OCI-M1 (cell line): ENCODE measurements around the gene USP49.
"Not testable (repeated sequence)": the region's sequence is repeated elsewhere in the genome, so short reads cannot be mapped to it uniquely, and the experiment has no call there.

Experiments
- DNase-seq: peaks from one replicate; lab custom pipeline; 2025; lab: John Stamatoyannopoulos, UW

Gene USP49

DNA sequence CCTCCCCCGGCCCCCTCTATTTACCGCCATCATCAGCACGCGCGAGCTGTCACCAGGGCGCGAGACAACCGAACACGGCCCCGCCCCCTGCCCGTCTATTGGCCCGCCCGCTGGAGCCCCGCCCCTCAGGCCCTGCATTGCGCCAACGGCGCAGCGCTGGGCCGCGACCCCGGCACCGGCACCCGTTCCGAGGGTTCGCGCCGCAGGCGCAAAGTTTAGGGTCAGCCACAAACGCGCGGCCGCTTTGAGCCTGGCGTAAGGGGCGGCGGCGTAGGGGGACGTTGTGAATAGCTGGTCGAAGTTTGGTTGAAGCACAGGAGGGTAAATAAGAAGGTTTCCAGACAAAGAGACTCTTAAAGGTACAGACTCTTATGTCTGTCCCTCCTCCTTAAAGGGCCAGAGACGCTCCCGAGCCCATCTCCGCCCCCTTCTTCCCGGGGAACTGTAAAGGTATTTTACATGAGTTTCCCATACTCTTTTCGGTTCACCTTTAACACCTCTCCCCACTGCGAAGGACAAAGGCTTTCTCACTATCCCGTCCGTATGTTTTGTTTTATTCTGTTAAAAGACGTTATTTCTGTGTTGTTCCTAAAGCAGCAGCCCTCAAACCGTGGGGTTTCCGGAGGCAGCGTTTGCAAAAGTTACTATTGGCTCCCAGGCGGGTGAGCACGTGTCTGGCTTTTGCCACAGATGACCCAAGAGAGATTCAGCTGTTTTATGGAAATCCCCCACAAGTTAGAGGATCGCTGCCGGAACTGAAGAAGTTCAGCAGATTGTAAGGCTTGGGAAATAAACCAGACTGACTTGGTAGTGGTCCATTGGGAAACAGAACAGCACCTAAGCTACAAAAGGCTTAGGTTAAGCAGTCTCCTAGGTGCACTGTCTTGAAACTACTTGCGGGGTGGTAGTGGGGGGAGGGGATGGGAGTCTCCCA, at the start of gene USP49:
TSS of gene USP49 (minus strand) at position 76 of the 934 bp plus-strand sequence. CDS start 88,392 bp downstream, outside the sequence.
- DNase-seq, result peak; percentile 97

DNA sequence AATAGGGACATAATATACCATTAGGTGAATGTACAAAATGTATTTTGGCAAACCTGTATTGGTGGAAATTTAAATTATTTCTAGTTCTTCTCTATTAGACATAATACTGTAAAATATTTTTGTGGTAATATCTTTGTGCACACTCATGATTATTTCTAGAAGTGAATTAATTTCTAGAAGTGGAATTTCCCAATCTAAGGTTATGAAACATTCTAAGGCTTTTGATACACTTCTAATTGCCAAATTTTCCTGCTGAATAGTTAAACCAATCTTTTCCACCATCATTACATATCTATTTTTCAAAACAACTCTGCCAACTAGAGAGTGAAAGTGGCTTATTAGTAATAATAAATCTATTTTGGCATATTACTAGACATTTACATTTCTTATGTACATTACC, 48.3 kb upstream of the USP49 start:
- no peak for DNase-seq

DNA sequence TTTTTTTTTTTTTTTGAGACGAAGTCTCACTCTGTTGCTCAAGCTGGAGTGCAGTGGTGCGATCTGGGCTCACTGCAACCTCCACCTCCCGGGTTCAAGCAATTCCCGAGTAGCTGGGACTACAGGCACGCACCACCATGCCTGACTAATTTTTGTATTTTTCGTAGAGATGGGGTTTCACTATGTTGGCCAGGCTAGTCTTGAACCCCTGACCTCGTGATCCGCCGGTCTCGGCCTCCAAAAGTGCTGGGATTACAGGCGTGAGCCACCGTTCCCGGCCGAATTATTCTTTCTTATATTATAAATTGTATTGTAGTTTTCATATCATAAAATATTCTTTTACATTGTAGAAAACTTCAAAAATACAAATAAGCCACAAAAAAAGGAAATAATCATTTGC, 47.7 kb upstream of the USP49 start:
- not testable (repeated sequence) for DNase-seq

DNA sequence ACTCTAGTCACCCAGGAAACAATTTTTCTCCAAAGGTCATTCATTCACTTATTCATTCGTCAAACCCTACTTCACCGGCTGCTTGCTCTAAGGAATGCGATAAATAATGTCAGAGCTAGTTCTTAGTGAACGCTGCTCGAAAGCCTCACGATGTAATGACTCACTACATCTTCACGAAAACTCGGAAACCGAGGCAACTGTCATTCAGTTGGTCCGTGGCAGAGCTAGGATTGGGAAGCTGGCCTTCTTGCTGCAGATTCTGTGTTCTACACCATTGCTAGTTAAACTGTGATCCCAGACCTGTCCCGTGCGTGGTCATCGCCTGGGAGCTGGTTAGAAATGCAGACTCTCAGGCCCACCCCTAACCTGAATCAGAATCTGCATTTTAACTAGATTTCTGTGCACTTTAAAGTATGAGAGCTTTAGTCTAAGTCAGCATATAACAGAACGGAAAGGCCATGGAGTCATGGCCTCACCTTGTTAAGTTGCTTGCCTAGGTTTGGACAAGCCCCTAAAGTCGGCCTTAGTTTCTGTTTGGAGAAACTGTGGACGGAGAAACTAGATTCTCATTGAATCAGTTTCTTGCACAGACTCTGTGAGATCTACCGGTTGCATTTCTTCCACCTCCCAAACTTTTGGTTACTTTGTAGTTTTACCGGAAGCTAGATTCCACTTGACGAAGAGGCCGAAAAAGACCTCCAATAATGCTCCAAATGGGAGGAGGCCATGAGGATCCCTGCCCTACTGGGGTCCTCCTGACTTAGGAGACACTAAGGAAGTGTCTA, 47.1 kb upstream of the USP49 start:
- DNase-seq, result no peak

DNA sequence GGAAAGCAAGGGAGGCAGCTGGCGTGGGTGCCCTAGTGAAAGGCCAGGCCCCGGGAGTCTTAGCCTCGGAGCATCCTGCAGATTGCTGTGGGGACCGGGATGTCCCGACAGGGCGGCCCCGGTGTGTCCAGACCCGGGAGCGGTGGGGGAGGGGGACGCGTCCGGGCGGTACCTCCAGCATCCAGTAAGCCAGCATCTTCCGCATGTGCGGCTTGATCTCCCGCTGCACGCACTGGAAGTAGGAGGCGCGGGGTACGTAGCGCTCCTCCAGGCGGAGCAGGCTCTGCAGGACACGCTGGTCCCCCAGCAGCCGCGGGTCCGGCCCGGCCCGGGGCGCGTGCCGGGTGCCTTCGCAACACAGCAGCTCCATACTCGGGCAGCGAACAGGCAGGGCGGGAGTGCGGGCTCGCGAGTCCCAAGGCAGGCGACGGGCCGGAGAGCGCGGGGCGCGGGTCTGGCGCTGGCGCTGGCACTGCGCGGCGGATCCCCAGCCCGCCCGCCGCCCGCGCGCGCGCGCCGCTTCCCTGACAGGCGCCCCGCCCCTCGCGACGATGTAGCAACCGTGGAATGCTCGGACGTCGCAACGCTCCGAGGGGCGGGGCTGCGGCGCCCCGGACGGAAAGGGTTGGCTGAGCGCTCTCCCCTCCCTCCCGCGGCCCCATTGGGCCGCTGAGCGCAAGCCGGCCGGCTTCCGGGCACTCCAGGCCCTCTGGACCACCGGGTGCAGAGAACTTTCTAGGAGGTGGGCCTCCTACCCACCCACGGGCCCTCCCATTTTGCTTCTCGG, 46.3 kb upstream of the USP49 start, which contains the start of gene CCND3:
TSS of gene CCND3 (minus strand) at position 529 of the 787 bp plus-strand sequence. CDS start at position 370, 159 bp downstream.
- peak; percentile 97 for DNase-seq

DNA sequence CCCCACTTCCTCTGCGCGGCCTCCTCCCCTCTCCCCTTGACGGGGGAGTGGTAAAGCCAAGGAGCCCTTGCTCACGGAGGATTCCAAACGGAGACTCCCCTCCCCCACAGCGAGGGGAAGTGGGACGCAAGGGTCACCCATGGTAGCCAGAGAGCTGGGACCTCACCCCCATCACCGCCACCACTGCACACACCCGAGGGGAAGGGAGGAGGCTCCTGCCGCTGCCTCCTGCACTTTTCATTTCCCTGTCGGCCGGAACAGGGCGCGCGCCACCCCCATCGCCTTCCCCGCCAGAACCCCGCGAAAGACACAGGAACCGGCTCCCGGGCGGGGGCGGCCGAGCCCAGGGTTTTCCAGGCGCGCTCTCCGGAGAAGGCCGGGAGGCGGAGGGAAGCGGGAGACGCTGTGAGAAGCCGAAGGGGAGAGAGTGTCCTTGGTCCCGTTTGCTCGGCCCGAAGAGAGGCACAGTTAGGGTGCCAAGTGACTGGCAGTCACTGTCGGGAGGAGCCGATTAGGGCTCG, 45.6 kb upstream of the USP49 start:
- peak; percentile 81 for DNase-seq

DNA sequence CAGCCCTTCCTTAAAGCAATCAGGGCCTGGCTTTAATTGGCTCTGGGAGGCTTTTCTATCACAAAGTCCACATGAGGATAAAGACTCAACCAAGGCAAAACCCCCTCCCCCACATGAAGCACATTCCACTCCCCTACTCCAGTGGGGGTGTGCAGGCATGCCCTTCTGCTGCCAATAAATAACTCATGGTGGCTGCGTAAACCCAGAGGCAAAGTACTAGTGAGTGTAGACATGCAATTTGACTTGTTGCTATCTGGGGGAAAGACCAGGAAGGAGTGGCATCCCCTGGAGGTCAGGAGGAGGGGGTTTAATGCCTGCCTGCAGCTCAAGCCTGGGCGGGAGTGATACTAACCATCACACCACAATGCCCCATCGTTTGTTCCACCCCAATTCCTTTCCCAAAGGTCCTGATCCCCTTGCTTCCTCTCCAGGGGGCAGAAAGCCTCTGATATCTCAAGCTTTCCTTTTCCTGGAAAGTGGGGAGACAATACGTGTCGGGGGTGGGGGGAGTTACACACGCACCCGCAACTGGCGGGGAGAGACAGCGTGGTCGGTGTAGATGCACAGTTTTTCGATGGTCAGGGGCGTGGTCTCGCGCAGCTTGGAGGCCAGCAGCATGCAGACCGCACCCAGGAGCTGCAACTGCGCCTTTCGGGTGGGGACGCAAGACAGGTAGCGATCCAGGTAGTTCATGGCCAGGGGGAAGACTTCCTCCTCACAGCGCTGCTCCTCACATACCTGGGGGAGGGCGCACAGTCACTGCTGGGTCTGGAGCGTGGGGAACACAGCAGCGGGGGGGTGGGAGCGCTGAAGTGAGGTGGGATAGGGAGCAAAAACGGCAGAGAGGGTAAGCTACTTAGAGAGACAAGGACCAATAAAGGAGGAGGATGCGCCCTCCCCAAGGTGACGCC, 44.9 kb upstream of the USP49 start:
- peak; percentile 96 for DNase-seq

DNA sequence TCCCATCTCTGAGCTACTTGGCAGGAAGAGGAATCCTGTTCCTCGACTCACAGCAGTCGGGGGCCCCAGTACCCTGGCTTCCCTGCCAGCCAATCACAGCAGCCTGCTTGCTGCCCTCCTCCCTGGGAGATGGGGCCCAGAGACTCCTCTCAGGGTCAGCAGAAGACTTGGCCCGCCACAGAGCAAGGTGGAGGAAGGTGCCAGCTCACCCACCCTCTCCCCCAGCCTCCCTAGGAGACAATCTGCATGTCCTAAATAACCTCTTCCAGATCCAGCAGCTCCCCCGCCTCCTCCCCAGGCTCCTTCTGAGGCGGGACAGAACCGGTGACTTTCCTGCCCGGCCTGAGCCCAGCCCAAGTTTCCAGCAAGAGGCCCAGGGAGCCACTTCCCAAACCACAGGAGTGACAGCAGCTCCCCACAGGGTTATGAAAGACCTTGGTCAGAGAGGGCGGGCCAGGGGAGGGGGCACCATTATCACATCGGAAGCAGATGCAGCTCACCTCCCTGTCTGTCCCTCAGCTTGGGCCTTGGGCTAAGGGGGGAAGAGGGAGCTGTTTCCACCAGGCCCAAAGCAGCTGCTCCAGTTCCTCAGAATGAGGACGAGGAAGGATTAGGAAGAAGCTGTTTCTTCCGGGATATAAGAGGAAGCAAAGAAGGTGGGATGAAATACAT, 44.1 kb upstream of the USP49 start:
- peak; percentile 99 for DNase-seq

DNA sequence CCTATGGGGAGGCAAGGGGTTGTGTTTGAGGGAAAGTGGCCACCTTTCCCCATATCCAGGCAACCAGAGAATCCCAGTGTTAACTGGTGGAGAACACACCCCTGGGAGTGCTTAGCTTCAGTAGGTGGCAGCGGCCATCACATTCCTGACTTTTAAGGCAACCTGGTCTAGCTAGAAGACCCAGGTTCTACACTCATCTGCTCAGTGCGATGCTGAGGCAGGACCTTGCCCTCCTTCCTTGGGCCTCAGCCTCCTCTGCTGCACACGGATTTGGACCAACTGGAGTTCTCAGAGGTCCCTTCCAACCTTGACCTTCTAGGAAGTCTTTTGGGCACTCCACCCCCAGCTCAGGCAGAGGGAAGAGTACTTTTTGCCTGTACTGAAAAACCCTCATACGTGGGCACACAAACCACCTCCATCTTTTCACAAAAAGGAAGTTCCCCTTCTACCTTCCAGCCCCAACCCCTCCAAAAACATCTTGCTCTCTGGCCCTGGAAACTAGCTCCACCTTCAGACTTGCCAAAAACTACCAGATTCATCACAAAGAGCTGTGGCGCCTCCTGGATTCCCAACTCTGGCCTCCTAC, 43.5 kb upstream of the USP49 start:
- no peak for DNase-seq

DNA sequence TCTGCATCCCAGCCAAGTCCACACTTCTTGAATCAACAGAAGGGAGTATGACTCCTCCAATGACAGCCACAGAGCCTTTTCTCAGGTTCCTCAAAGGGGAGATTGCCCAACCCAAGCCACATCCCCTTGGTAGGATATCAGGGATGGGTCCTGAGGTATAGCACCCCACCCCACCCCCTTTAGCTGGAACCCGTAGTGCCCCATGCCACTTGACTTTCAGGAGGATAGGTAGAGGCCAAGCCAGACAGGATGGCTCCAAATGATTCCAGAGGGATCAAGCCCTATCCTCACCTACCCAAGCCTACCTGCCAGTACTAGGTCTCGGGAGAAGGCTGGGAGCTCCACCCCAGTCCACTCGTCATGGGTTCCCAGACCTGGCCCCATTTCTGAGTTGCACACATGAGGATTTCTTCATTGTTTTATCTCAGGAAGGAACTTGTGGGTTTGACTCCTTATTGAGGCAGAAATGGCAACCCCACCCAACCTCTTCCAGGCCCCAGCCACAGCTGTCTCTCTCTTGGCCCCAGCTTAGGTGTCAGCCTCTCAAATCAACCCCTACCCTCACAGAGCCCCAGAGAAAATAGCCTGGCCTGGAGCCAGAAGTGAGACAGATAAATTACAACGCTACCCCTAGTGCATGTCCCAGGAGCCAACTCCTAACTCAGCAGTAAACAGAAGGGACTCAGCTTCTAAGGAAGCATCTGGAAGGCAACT, 42.8 kb upstream of the USP49 start:
- peak; percentile 96 for DNase-seq

DNA sequence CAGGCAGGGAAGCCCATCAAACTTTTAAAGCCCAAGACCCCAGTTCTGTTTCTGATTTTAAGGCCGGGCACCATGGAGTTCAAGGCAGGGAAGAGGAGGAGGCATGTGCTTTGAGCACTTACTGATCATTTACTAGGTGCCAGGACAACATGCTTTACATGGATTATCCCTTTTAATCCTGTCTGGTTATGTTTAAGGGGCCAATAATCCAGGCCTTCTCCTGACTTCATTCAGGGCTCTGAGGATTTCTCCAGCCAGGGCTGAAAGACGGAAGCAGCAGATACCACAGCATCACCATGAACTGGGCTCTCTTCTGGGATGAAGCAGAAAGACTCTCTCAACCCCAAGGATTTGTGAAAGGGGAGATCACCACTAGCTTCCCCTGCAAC, 42.3 kb upstream of the USP49 start:
- DNase-seq, result no peak

DNA sequence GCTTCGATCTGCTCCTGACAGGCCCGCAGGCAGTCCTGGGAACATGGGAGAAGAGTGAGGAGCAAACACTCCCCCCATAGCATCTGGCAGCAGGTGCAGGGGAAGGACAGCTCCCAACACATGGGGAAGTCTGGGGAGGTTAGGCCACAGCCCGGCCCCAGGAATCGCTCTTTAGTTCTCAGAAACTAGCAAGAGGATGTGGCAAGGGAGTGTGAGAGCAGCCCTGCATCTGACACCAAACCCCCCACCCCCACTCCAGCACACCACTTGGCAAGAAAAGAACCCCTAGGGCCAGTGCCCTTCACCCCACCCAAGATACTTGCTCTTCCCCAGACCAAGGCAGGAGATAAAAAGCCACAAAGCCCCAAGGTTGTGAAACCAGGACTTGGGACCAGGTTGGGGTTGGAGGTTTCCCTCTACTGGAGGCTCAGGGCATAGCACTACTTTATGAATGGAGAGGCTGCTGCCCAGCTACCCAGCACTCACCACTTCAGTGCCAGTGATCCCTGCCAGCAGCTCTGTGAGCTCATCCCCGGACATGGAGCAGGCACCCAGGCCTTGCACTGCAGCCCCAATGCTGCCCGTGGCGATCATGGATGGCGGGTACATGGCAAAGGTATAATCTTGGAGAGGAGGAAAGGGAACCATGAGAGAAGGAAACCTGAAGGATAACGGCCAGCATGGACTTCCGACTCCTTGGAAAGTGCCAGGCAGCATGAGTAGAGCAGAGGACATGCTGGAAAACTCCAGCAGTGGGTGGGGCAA, 41.1 kb upstream of the USP49 start:
- DNase-seq, result peak; percentile 100

DNA sequence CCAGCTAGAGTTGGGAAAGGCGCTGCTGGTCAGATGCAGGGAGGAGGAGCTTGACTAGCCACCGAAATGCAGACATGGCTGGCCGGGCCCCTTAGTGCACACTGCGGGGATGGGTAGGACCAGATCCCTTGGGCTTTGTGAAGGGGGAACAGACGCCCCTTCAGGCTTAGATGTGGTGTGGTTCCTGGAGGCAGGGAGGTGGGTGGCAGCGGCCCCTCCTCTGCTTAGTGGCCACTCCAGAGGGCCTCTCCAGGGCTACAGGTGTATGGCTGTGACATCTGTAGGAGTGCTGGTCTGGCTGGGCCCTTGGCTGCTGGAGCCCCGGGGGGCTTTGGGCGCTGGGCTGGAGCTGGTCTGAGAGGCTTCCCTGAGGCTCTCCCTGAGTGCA, 40.5 kb upstream of the USP49 start:
- DNase-seq, result peak; percentile 61

DNA sequence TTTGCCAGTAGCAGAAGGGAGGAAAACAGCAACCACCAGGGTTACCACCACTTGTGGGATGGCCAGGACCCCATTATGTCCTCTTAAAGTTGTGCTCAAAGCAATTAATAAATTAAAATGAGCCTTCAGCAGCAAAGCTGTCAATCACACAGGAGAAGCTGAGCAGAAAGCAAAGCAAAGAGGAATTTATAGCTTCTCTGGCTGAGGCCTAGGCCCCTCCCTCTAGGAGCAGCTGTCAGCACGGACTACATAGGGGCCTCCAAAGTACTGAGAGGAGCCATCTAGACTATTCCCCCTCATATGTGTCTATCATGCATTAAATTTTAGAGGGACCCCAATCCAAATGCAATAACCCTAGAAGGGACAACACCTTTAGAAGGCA, 40.0 kb upstream of the USP49 start:
- DNase-seq, result peak; percentile 54

DNA sequence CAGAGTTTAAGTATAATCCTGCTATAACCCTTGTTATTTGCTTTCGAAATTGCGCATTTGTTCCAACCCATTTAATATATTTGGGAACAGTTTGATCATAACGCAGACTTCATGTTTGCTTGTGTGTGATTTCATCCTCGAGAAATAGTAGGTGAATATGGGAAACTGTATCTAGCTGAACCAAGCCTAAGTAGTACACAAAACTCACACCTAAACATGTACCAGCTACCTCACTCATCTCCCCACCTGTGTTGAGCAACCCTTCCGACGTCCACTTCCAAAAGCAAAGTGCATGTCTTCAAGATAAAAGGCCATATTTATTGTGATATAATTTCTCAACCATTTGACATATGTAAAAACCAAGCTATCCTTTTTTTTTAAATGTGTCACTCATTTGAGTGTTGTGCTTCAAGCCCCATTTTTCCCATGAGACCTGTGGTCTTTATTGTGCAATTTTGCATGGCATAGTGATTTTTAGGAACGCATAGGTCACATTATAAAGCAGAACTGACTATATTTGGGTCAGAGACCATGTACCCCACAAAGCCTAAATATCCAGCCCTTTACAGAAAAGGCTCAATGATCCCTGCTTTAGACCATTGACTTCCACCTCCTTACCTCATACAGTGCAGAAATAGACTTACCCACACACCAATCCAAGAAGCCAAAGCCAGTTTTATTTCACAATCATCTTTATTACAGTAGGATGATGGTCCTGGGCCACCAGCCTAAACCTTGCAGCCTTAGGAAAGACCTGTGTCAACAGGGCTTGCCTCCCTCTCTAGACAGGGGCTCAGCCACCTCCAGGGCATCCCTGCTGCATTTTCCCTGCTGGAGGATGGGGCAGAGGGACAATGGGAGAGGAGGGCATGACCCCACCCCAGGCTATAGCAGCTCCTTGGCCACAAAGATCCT, 39.4 kb upstream of the USP49 start:
- peak; percentile 44 for DNase-seq

DNA sequence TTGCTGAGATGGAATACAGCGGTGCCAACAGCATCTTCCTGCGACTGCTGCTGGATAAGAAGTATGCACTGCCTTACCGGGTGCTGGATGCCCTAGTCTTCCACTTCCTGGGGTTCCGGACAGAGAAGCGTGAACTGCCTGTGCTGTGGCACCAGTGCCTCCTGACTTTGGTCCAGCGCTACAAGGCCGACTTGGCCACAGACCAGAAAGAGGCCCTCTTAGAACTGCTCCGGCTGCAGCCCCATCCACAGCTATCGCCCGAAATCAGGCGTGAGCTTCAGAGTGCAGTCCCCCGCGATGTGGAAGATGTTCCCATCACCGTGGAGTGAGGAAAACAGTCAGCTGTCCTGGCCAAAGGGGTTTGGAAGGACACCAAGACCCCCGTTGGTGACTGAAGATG, 37.2 kb upstream of the USP49 start:
- no peak for DNase-seq

DNA sequence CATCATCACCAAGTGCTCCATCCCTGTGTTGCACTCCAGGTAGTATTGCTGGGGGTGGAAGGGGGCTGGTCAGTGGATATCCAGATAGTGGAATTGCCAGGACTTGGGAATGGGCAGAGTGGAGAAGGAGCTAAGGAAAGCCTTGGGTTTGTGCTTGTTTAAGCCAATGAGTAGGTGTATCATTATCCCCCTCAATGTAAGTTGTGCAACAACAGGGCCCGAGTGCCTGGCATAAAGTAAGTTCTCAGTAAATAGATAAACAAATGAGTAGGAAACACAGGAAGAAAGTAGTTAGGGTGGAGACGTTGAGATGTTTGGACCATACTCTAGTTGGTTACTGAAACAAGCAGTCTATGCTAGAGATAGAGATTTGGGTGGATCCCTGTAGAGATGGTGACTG, 36.6 kb upstream of the USP49 start:
- DNase-seq, result no peak
